Astrocyte (in vitro differentiated cells and primary cell): ENCODE results near the gene NOL4L. TPM values are rescaled to one million over a fixed set of nuclear protein-coding genes. Genes with fewer than 3 reads are reported as not detected.

Source experiments
- DNase-seq: peaks from one replicate; pipeline ENCODE4 v3.0.0-alpha.2; 2010; ENCODE audit warnings: low read depth
- FAIRE-seq: peaks from 2 replicates; lab custom pipeline; 2011; peaks lifted over from hg19 to GRCh38; lab: Jason Lieb, UNC
- H2AFZ ChIP-seq: 2 replicates; pipeline ENCODE4 v1.6.0; 2012; ENCODE audit warnings: low read depth, low read length, inconsistent platforms
- H3K27ac ChIP-seq: 2 replicates; pipeline ENCODE4 v1.5.1; 2011; ENCODE audit warnings: low read depth, low read length, inconsistent platforms
- H3K27me3 ChIP-seq: 2 replicates; pipeline ENCODE4 v1.6.0; 2011; ENCODE audit warnings: low read length, inconsistent platforms; ENCODE audit not compliant: insufficient read depth
- H3K36me3 ChIP-seq: 2 replicates; pipeline ENCODE4 v1.5.1; 2011; ENCODE audit warnings: low read length, inconsistent platforms; ENCODE audit not compliant: insufficient read depth
- H3K4me1 ChIP-seq: 2 replicates; pipeline ENCODE4 v1.5.1; 2011; ENCODE audit warnings: low read length, inconsistent platforms; ENCODE audit not compliant: insufficient read depth
- H3K4me2 ChIP-seq: 2 replicates; pipeline ENCODE4 v1.6.0; 2012; ENCODE audit warnings: low read length, inconsistent platforms
- H3K4me3 ChIP-seq: 2 replicates; pipeline ENCODE4 v1.5.1; 2011; ENCODE audit warnings: low read depth, mild to moderate bottlenecking, low read length, inconsistent platforms; ENCODE audit not compliant: insufficient read depth
- H3K79me2 ChIP-seq: 2 replicates; pipeline ENCODE4 v1.6.0; 2012; ENCODE audit warnings: mild to moderate bottlenecking, low read length, inconsistent platforms; ENCODE audit not compliant: insufficient read depth
- H3K9ac ChIP-seq: 2 replicates; pipeline ENCODE4 v1.6.0; 2012; ENCODE audit warnings: mild to moderate bottlenecking, low read length, inconsistent platforms
- H3K9me3 ChIP-seq: 2 replicates; pipeline ENCODE4 v1.5.1; 2012; ENCODE audit warnings: low read depth, mild to moderate bottlenecking, low read length, inconsistent platforms; ENCODE audit not compliant: insufficient read depth
- H4K20me1 ChIP-seq: 2 replicates; pipeline ENCODE4 v1.6.0; 2012; ENCODE audit warnings: low read length, inconsistent platforms; ENCODE audit not compliant: insufficient read depth
- H3K27ac Mint-ChIP-seq: one replicate; pipeline ENCODE4 v1.8.0; 2021; ENCODE audit warnings: mild to moderate bottlenecking, mixed read lengths; ENCODE audit not compliant: unreplicated experiment
- H3K27me3 Mint-ChIP-seq: one replicate; pipeline ENCODE4 v1.8.0; 2021; ENCODE audit warnings: low read depth, mixed read lengths; ENCODE audit not compliant: unreplicated experiment
- H3K36me3 Mint-ChIP-seq: one replicate; pipeline ENCODE4 v1.8.0; 2021; ENCODE audit warnings: low read depth, mixed read lengths; ENCODE audit not compliant: unreplicated experiment
- H3K4me1 Mint-ChIP-seq: one replicate; pipeline ENCODE4 v1.8.0; 2021; ENCODE audit warnings: low read depth, mixed read lengths; ENCODE audit not compliant: unreplicated experiment
- H3K4me3 Mint-ChIP-seq: one replicate; pipeline ENCODE4 v1.8.0; 2021; ENCODE audit warnings: mild to moderate bottlenecking, moderate library complexity, mixed read lengths; ENCODE audit not compliant: unreplicated experiment
- H3K9me3 Mint-ChIP-seq: one replicate; pipeline ENCODE4 v1.8.0; 2021; ENCODE audit warnings: mild to moderate bottlenecking, mixed read lengths; ENCODE audit not compliant: unreplicated experiment
- CTCF ChIP-seq: IDR thresholded peaks from 2 replicates; pipeline ENCODE4 v1.5.1; 2011; ENCODE audit warnings: low read depth, mild to moderate bottlenecking, inconsistent platforms, low read length, moderate library complexity; ENCODE audit not compliant: insufficient read depth
- EZH2 ChIP-seq: IDR thresholded peaks from 2 replicates; pipeline ENCODE4 v1.6.1; 2012; ENCODE audit warnings: mild to moderate bottlenecking, low read length, inconsistent platforms; ENCODE audit not compliant: insufficient read depth
- total RNA-seq: library from RNA; stranded (reverse); gene quantifications from 2 replicates; pipeline ENCODE4 v1.2.1, GENCODE V29; 2021

NOL4L gene
- total RNA-seq, 1 donor from 2014 or later, result 35.5 TPM

GRCh38 chr20:32462900-32463641, 122.1 kb downstream of the NOL4L start:
- peaks cover 9% of the 10 kb centered on the region for H3K4me1 Mint-ChIP-seq
- no peak overlapping the region for H2AFZ ChIP-seq
- DNase-seq (no peak), FAIRE-seq (no peak)
- no peaks in the 10 kb centered on the region for H3K27me3 ChIP-seq
- H3K4me1 ChIP-seq, result peaks cover 41% of the 10 kb centered on the region
- no peak overlapping the region for H3K4me3 ChIP-seq
- no peaks in the 10 kb centered on the region for H3K9me3 ChIP-seq
- no peaks in the 10 kb centered on the region for H3K9me3 Mint-ChIP-seq
- no peaks in the 10 kb centered on the region for H3K27me3 Mint-ChIP-seq
- no peak overlapping the region for H3K27ac ChIP-seq
- H3K4me3 Mint-ChIP-seq, result no peak overlapping the region
- H3K36me3 Mint-ChIP-seq, result peaks cover 2% of the 10 kb centered on the region
- TF ChIP-seq EZH2, result no peak
- no peak for TF ChIP-seq CTCF
- H3K36me3 ChIP-seq, result peaks cover 3% of the 10 kb centered on the region
- peak overlapping the region; percentile 41 for H3K9ac ChIP-seq
- H3K4me2 ChIP-seq, result peak overlapping the region; percentile 50
- H3K27ac Mint-ChIP-seq, result no peak overlapping the region
- H3K79me2 ChIP-seq, result peaks cover 93% of the 10 kb centered on the region
- H4K20me1 ChIP-seq, result peaks cover 67% of the 10 kb centered on the region

- H3K9me3 ChIP-seq, result no peaks in the 10 kb centered on the region
- peaks cover 74% of the 10 kb centered on the region for H4K20me1 ChIP-seq
- no peak overlapping the region for H3K4me3 ChIP-seq
- H3K79me2 ChIP-seq, result peaks cover 92% of the 10 kb centered on the region
- Mint-ChIP-seq H3K36me3 (peaks cover 2% of the 10 kb centered on the region), H3K9me3 (no peaks in the 10 kb centered on the region), H3K27ac (no peak overlapping the region), H3K27me3 (no peaks in the 10 kb centered on the region), H3K4me1 (peaks cover 11% of the 10 kb centered on the region), H3K4me3 (no peak overlapping the region)
- H3K36me3 ChIP-seq, result peaks cover 3% of the 10 kb centered on the region
- TF ChIP-seq CTCF (no peak), EZH2 (no peak)
- no peak overlapping the region for H2AFZ ChIP-seq
- H3K27me3 ChIP-seq, result no peaks in the 10 kb centered on the region
- H3K4me1 ChIP-seq, result peaks cover 41% of the 10 kb centered on the region
- no peak overlapping the region for H3K9ac ChIP-seq
- FAIRE-seq (no peak), DNase-seq (no peak)
- H3K27ac ChIP-seq, result no peak overlapping the region
- H3K4me2 ChIP-seq, result no peak overlapping the region
Observed at GRCh38 chr20:32461836-32462600, 123.1 kb downstream of the NOL4L start.
